ENCODE data around the gene CDH5. TPM values are rescaled to one million over a fixed set of nuclear protein-coding genes. Genes with fewer than 3 reads are reported as not detected.

Gene CDH5
- total and polyA plus RNA-seq, 2 donors (not counting 3 experiments of a cell fraction or from before 2014, with no cell fraction given), result 765 to 815 TPM

DNA sequence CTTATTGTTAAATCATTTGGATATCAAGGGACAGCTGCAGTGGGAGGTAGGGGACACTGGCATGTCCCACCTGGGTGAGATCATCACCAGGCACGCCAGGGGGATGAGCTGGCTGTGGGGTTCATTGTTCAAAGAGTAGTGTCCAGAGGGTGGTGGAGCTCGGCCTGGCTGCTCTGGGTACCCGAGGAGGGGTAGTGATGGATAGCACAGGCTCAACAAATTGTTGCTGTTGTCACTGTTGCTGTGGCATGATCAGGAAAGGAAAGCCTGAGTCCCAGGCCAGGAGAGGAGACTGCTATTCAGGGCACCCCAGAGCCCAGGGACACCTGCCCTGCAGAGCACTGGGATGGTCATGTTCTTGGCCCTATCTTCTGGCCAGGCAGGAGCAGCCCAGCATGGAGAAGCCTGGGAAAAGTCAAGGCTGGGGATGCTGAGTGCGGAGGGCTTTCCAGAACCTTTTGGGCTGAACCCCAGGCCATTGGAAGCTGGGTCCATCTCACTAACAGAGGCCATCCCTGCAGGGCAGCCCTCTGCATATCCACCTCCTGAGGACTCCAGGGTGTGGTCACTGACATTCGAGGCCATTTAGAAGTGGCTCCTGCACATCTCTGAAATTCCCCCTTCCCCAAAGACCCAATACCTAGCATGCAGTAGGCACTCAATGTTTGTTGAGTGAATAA, 72.7 kb downstream of the CDH5 start:
- Histone ChIP-seq H4K20me1 (replicated peaks; ENCODE audit: control insufficient read depth, extremely low read depth, insufficient read depth, low read length) (no peaks in the 10 kb centered on the region), H3K9me3 (replicated peaks; ENCODE audit: control insufficient read depth, insufficient read depth, low read length) (no peaks in the 10 kb centered on the region), H3K4me2 (ENCODE audit: insufficient read depth, low read length) (no peak overlapping the region), H3K27ac (ENCODE audit: insufficient read depth, low read depth, low read length) (no peak overlapping the region), H3K4me3 (replicated peaks in 1 of 3; ENCODE audit: insufficient read depth in 1 of 3, low read depth in 1 of 3, low read length in 3 of 3) (no peak overlapping the region), H3K9me1 (replicated peaks; ENCODE audit: control insufficient read depth, extremely low read depth, insufficient read depth, low read length) (no peaks in the 10 kb centered on the region), H3K36me3 (ENCODE audit: control insufficient read depth in 2 of 2, extremely low read depth in 1 of 2, insufficient read depth in 2 of 2, low read length in 2 of 2) (no peaks in the 10 kb centered on the region), H3K9ac (replicated peaks; ENCODE audit: extremely low read depth, insufficient read depth, low read length) (no peak overlapping the region), H3K27me3 (ENCODE audit: control insufficient read depth in 2 of 2, insufficient read depth in 2 of 2, low read length in 2 of 2) (peaks cover 4 to 9% of the 10 kb centered on the region in 2 experiments), H3K79me2 (ENCODE audit: control insufficient read depth, insufficient read depth, low read length) (no peaks in the 10 kb centered on the region), H2AFZ (ENCODE audit: low read depth, low read length) (no peak overlapping the region), H3K4me1 (ENCODE audit: control insufficient read depth, extremely low read depth, insufficient read depth, low read length) (no peaks in the 10 kb centered on the region)
- CTCF ChIA-PET, result interaction anchor here (0.7 to 1.2 kb wide), 3 partner anchors 13 to 21 kb away, joined by 3 to 4 read pairs (median 3); no protein-coding TSS in a partner anchor
- intact Hi-C loops (cut with micrococcal nuclease) (no loop called here), dilution Hi-C loops (cut with MboI; ENCODE audit: extremely low pct_ligation_motif_present, low sequenced_read_pairs) (no loop called here)
- POLR2A ChIA-PET, result no interaction called here
- FAIRE-seq, result no peak
- BruUV-seq (replicated peaks), result no TSS peak
- DNase-seq (ENCODE audit: low read depth, low spot score), result no peak
- TF ChIP-seq MYC (IDR thresholded peaks at IDR 0.05; ENCODE audit: low read depth, low read length) (no peak), GATA2 (IDR thresholded peaks at IDR 0.05; ENCODE audit: insufficient read depth, insufficient read length, low read depth, low read length) (no peak), EZH2 (IDR thresholded peaks at IDR 0.05; ENCODE audit: borderline replicate concordance, low read depth, low read length, severe bottlenecking) (no peak), JUN (IDR thresholded peaks at IDR 0.05; ENCODE audit: borderline replicate concordance, insufficient read depth, insufficient read length, low read depth) (no peak), POLR2A (IDR thresholded peaks at IDR 0.05; ENCODE audit: low read depth, low read length) (no peak), FOS (IDR thresholded peaks at IDR 0.05; ENCODE audit: borderline replicate concordance, insufficient read depth, low read length) (no peak), POLR2AphosphoS5 (IDR thresholded peaks at IDR 0.05; ENCODE audit: insufficient read depth, low read depth, low read length) (no peak)
- TF ChIP-seq, protein P1, sequence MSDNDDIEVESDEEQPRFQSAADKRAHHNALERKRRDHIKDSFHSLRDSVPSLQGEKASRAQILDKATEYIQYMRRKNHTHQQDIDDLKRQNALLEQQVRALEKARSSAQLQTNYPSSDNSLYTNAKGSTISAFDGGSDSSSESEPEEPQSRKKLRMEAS (IDR thresholded peaks at IDR 0.05; ENCODE audit: insufficient read depth, insufficient read length), result no peak
- TF ChIP-seq, protein P2, sequence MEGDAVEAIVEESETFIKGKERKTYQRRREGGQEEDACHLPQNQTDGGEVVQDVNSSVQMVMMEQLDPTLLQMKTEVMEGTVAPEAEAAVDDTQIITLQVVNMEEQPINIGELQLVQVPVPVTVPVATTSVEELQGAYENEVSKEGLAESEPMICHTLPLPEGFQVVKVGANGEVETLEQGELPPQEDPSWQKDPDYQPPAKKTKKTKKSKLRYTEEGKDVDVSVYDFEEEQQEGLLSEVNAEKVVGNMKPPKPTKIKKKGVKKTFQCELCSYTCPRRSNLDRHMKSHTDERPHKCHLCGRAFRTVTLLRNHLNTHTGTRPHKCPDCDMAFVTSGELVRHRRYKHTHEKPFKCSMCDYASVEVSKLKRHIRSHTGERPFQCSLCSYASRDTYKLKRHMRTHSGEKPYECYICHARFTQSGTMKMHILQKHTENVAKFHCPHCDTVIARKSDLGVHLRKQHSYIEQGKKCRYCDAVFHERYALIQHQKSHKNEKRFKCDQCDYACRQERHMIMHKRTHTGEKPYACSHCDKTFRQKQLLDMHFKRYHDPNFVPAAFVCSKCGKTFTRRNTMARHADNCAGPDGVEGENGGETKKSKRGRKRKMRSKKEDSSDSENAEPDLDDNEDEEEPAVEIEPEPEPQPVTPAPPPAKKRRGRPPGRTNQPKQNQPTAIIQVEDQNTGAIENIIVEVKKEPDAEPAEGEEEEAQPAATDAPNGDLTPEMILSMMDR (IDR thresholded peaks at IDR 0.05; ENCODE audit: extremely low read depth in 1 of 2, insufficient read depth in 1 of 2, low read depth in 1 of 2, low read length in 2 of 2), result no peak

All from endothelial cell of umbilical vein (primary cell).